Heart left ventricle (tissue), 13 donors: ENCODE data around the gene AGMO.

Experiments used
- CTCF ChIP-seq, 12 donors: fragments of 200-600 bp; sonication (generic) in 4 of 12; IDR thresholded peaks; one replicate each; pipeline versions ENCODE4 v1.5.0 to v1.8.0; 2018 to 2022; ENCODE audit warnings: antibody characterized with exemption in 12 of 12, mild to moderate bottlenecking in 5 of 12
- POLR2A ChIP-seq, 2 donors: fragments of 450-650 bp; IDR thresholded peaks; one replicate each; pipeline ENCODE4 v1.6.1; 2017; ENCODE audit warnings: antibody characterized with exemption in 2 of 2, mild to moderate bottlenecking in 2 of 2, moderate library complexity in 2 of 2
- donor health status: ischemic (EF 13 %, LVEDD 7.1; RV severe dilation, severe dysfunction).
- donor health status: DM: no; HTN: yes; CAD: no.
- donor health status: DM: no; HTN: no; CAD: no.
- donor health status: ischemic (EF 25% LVEDD 6.9; RV normal size, moderate dysfunction).
- donor health status: ischemic (EF 25% LVEDD 5.7; RV mildly dilated, moderate dysfunction).
- donor health status: ischemic (EF 35%, LVEDD 5.7; RV mildly dilated, moderate dysfunction).
- donor health status: nonischemic (EF 11% LVEDD 7.7; RV severe dilation, severe dysfunction).
- donor health status: DM: yes; HTN: yes; CAD: no.
- donor health status: PGD.
- donor health status: ischemic (EF 29% LVEDD 5.4; RV normal size, mild dysfunction).
- donor health status: nonischemic (EF 23%, LVEDD 6.1; RV moderate dilation, normal function).

- TF ChIP-seq CTCF (IDR thresholded peaks at IDR 0.05), result no peak
- no peak for TF ChIP-seq POLR2A (IDR thresholded peaks at IDR 0.05)
Observed at GRCh38 chr7:15485998-15486397, 75.8 kb downstream of the AGMO start.
